ENCODE data around the gene ALDH9A1. TPM values are rescaled to one million over a fixed set of nuclear protein-coding genes. Genes with fewer than 3 reads are reported as not detected.
A peak's percentile ranks its signal among the peaks of the same experiment; 100 is the strongest.

The ALDH9A1 gene
- total and polyA plus RNA-seq, 2 of the 8 experiments (the other 6 are each of a cell fraction or from before 2014, with no cell fraction given): 57.6 to 63.8 TPM

GRCh38 chr1:165632152-165632469 is 66.3 kb downstream of the ALDH9A1 start:
- Histone ChIP-seq H3K14ac (ENCODE audit: insufficient read length) (no peak overlapping the region), H4K91ac (replicated peaks; ENCODE audit: insufficient read length, low read length) (no peak overlapping the region), H3K79me2 (ENCODE audit: control insufficient read depth in 1 of 2, insufficient read depth in 2 of 2, low read length in 2 of 2) (peaks cover 0 to 31% of the 10 kb centered on the region in 2 experiments; a peak in 2 of 4 replicates), H2AFZ (ENCODE audit: low read length) (no peak overlapping the region), H4K8ac (ENCODE audit: extremely low read depth, insufficient read depth, low read length) (no peak overlapping the region), H3K27me3 (replicated peaks in 1 of 4; ENCODE audit: control insufficient read depth in 3 of 4, extremely low read depth in 1 of 4, insufficient read depth in 3 of 4, low read length in 3 of 4) (no peaks in the 10 kb centered on the region), H3K27ac (ENCODE audit: low read depth, low read length) (no peak overlapping the region), H2BK20ac (ENCODE audit: low read length) (no peak overlapping the region), H3K23me2 (ENCODE audit: low read depth, low read length) (peaks cover 10% of the 10 kb centered on the region; the same call in 1 of the 2 replicates), H3K36me3 (ENCODE audit: control insufficient read depth in 2 of 4, insufficient read depth in 4 of 4, low read length in 3 of 4) (no peaks in the 10 kb centered on the region; a peak in 1 of 8 replicates), H2BK5ac (ENCODE audit: low read depth, low read length) (no peak overlapping the region), H4K5ac (ENCODE audit: insufficient read length, low read depth, low read length) (no peak overlapping the region), H3K79me1 (ENCODE audit: low read depth, low read length) (no peaks in the 10 kb centered on the region), H3K4me3 (ENCODE audit: extremely low read depth in 1 of 4, insufficient read depth in 2 of 4, low read depth in 3 of 4, low read length in 4 of 4) (peak overlapping the region; percentile 57 to 84 (median 82)), H3K4ac (replicated peaks; ENCODE audit: insufficient read length, low read depth, low read length) (no peak overlapping the region), H2BK15ac (ENCODE audit: low read length) (no peak overlapping the region; the same call in 1 of the 2 replicates), H2BK120ac (replicated peaks; ENCODE audit: low read depth, low read length) (no peak overlapping the region), H3K4me2 (ENCODE audit: insufficient read depth in 1 of 2, low read depth in 2 of 2, low read length in 2 of 2) (peak overlapping the region; percentile 75 to 86), H3K9me3 (ENCODE audit: insufficient read depth in 2 of 2, low read depth in 1 of 2, low read length in 1 of 2) (no peaks in the 10 kb centered on the region), H3K23ac (ENCODE audit: insufficient read length) (no peak overlapping the region), H2BK12ac (ENCODE audit: low read depth, low read length) (no peak overlapping the region), H3K4me1 (replicated peaks in 1 of 4; ENCODE audit: control insufficient read depth in 3 of 4, insufficient read depth in 4 of 4, low read length in 3 of 4) (peaks cover 3 to 11% (median 6%) of the 10 kb centered on the region in 4 experiments; a peak in 4 of 7 replicates), H3K9ac (replicated peaks in 1 of 4; ENCODE audit: extremely low read depth in 1 of 4, low read depth in 3 of 4, low read length in 3 of 4) (peak overlapping the region in 2 of 4 experiments; percentile 15 to 29; a peak in 2 of 7 replicates), H3K56ac (replicated peaks; ENCODE audit: insufficient read length, low read depth, low read length) (no peak overlapping the region), H4K20me1 (replicated peaks in 1 of 2; ENCODE audit: control insufficient read depth in 1 of 2, insufficient read depth in 2 of 2, low read length in 2 of 2) (no peaks in the 10 kb centered on the region), H2AK5ac (ENCODE audit: low read depth, low read length) (no peak overlapping the region), H3K18ac (ENCODE audit: extremely low read depth, low read length) (no peak overlapping the region)
- ChIA-PET CTCF (ENCODE audit: partially characterized antibody) (interaction anchor here (1.3 to 2.2 kb wide), 3 partner anchors 13 to 513 kb away, joined by 3 to 8 read pairs (median 3); no protein-coding TSS in a partner anchor), POLR2A (ENCODE audit: partially characterized antibody) (interaction anchor here (0.8 to 1.1 kb wide), 2 partner anchors 9 to 134 kb away, joined by 3 read pairs; no protein-coding TSS in a partner anchor)
- no peak for FAIRE-seq
- DNase-seq (ENCODE audit: low read depth in 1 of 2, low spot score in 2 of 2): no peak
- WGBS, 2 experiments (ENCODE audit: extremely low coverage in 1 of 2, insufficient coverage in 1 of 2, insufficient read length in 1 of 2, insufficient replicate concordance in 2 of 2, low coverage in 1 of 2, low lambda C conversion rate in 2 of 2, missing lambda C conversion rate in 1 of 2): 13% methylated on average over 5 of the region's 5 CpGs; no CpG with 5 or more reads in 1 of the 2 experiments
- no peak for TF ChIP-seq TAF1 (IDR thresholded peaks at IDR 0.05; ENCODE audit: low read depth, low read length)

Measured in H1 (cell line).